GM23338 (cell line): ENCODE data around the gene RABGAP1L. TPM values are rescaled to one million over a fixed set of nuclear protein-coding genes. Genes with fewer than 3 reads are reported as not detected.

Source experiments
- CTCF ChIP-seq, 2 experiments: fragments of 200-600 bp in 1 of 2; sonication (generic) in 1 of 2; conservative IDR thresholded peaks; 2 replicates each; pipeline versions ENCODE4 v1.5.1 to v1.6.1; 2016 to 2017; ENCODE audit warnings: antibody characterized with exemption in 2 of 2, low read depth in 2 of 2, mild to moderate bottlenecking in 2 of 2, moderate library complexity in 1 of 2
- ETS1 ChIP-seq: IDR thresholded peaks from 2 replicates; pipeline ENCODE4 v1.6.1; 2016; ENCODE audit warnings: antibody characterized with exemption
- EZH2 ChIP-seq: fragments of 200-600 bp; sonication (generic); IDR thresholded peaks from one replicate; pipeline ENCODE4 v1.8.0; 2017; ENCODE audit warnings: antibody characterized with exemption, mild to moderate bottlenecking, low read depth; ENCODE audit not compliant: unreplicated experiment
- EZH2phosphoT487 ChIP-seq: fragments of 200-600 bp; sonication (generic); IDR thresholded peaks from one replicate; pipeline ENCODE4 v1.8.1; 2018; ENCODE audit warnings: antibody characterized with exemption; ENCODE audit not compliant: unreplicated experiment
- JUNB ChIP-seq: IDR thresholded peaks from one replicate; pipeline ENCODE4 v1.6.1; 2016; ENCODE audit warnings: antibody characterized with exemption; ENCODE audit not compliant: unreplicated experiment
- NANOG ChIP-seq: IDR thresholded peaks from 2 replicates; pipeline ENCODE4 v1.6.1; 2016; ENCODE audit warnings: antibody characterized with exemption, borderline replicate concordance
- POLR2AphosphoS5 ChIP-seq: IDR thresholded peaks from 2 replicates; pipeline ENCODE4 v1.6.1; 2016; ENCODE audit warnings: antibody characterized with exemption, low read depth
- REST ChIP-seq: IDR thresholded peaks from one replicate; pipeline ENCODE4 v1.6.1; 2018; ENCODE audit warnings: antibody characterized with exemption; ENCODE audit not compliant: unreplicated experiment
- STAT1 ChIP-seq: IDR thresholded peaks from one replicate; pipeline ENCODE4 v1.6.1; 2016; ENCODE audit warnings: antibody characterized with exemption; ENCODE audit not compliant: unreplicated experiment
- ZNF114 ChIP-seq: fragments of 250-450 bp; sonication (Bioruptor Pico); IDR thresholded peaks from 2 replicates; pipeline ENCODE4 v1.5.0; 2020; ENCODE audit warnings: mild to moderate bottlenecking, moderate library complexity
- ZNF462 ChIP-seq: fragments of 250-450 bp; sonication (Bioruptor Pico); IDR thresholded peaks from 2 replicates; pipeline ENCODE4 v1.5.0; 2020; ENCODE audit warnings: mild to moderate bottlenecking, moderate library complexity
- polyA plus RNA-seq: library from polyadenylated mRNA; unstranded; fragments of >200 nt; fragmentation: Nextera tagmentation; extraction: Ambion mirVana; gene quantifications from 2 replicates; pipeline ENCODE4 v1.2.1, GENCODE V29; 2016
- total RNA-seq: library from RNA; depleted of rRNA; stranded (reverse); fragments of >200 nt; shearing (Covaris generic); gene quantifications from 2 replicates; pipeline ENCODE4 v1.2.3, GENCODE V29; 2014

Gene RABGAP1L
- total and polyA plus RNA-seq, 2 experiments from 2014 or later, result 83.2 to 136 TPM

GRCh38 chr1:174415506-174415905 lies 256.2 kb downstream of the RABGAP1L start (continued):
- no peak for TF ChIP-seq ZNF462 (CRISPR knock-in tag)
- no peak for TF ChIP-seq CTCF (conservative IDR thresholded peaks at IDR 0.05; ENCODE audit: low read depth in 2 of 2)
- TF ChIP-seq POLR2AphosphoS5, result no peak
- no peak for TF ChIP-seq EZH2
- TF ChIP-seq STAT1, result no peak
- TF ChIP-seq EZH2phosphoT487, result no peak
- no peak for TF ChIP-seq ZNF114 (CRISPR knock-in tag)
- no peak for TF ChIP-seq JUNB
- TF ChIP-seq REST, result no peak
- no peak for TF ChIP-seq ETS1
- TF ChIP-seq NANOG, result no peak
